Measurements from ENCODE around the gene NR3C2.
A peak's percentile ranks its signal among the peaks of the same experiment; 100 is the strongest.

The NR3C2 gene

DNA sequence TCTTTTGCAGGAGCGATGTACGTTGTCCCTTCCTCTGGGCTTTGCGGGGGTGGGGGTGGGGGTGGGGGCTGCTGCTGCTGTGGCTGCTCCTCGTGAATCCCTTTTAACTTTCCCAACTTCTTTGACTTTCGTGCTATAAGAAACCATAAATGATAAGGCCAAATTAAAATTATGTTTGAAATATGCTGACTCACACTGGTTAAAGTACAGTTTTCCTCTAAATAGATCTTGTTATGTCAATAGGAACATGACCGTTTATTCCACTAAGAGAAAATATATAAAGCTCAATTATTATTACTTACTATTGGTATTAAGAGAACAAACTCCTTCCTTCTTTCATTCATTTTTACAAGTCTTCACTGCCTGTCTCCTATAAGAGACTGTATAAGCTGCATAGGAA, 287.4 kb downstream of the NR3C2 start:
- DNase-seq: no peak

DNA sequence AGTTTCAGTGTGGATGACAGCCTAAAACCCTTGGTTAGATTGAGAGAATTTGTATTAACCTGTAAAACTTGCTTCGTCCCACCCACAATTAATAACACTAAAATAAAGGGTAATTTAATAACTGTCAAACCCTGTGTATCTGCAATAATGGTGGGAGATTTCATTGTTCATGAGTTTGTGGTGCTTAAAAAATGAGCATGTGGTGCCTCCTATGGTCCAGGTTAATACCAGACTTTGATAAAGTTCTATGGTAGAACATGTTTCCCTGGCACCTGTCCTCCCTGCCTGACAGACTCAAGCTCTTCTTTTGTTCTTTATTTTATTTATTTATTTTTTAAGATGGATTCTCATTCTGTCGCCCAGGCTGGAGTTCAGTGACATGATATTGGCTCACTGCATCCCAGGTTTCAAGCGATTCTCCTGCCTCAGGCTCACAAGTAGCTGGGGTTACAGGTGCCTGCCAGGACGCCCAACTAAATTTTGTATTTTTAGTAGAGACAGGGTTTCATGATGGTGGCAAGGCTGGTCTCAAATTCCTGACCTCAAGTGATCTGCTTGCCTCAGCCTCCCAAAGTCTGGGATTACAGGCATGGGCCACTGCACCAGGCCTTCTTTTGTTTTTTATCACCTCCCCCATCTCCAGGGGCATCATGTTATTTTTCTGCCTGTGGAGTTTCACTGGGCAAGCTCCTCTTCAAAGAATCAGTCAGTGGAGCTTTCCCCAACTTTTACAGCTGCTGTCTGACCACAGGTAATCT, 289.2 kb downstream of the NR3C2 start:
- no peak for DNase-seq

DNA sequence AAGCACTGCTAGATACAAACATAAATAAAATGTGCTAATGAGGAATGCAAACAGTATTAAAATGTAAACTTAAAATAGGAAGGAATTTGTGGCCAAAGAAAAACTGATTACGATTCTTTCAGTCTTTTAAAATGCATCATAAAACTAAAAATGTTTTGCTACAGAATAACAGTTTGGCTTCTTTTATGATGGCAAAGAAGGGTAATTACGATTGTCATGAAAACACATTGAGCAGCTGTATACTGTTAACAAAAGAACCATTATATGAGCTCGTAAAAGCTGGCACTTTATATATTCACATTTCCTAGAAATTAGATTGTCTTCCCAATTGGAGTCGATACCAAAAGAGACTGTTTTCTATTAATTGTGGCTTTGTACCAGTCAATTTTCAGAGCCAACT, 290.4 kb downstream of the NR3C2 start:
- no peak for DNase-seq

DNA sequence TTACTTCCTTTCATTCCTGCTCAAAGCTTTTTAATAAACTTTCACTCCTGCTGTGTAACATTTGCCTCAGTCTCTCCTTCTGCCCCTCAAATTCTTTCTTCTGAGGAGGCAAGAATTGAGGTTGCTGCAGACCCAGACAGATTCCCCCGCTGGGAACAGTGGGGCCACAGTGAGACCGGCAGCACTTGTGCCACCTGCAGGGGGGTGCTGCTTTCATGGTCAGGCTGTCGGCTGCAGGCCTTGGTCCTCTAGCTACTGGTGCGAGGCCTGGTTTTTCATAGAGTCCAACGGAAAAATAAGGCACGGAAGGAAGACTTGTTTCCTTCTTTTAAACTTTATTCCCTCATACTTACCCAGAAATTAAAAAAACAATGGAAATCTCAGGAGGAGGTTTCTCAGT, 296.7 kb downstream of the NR3C2 start:
- no peak for DNase-seq

DNA sequence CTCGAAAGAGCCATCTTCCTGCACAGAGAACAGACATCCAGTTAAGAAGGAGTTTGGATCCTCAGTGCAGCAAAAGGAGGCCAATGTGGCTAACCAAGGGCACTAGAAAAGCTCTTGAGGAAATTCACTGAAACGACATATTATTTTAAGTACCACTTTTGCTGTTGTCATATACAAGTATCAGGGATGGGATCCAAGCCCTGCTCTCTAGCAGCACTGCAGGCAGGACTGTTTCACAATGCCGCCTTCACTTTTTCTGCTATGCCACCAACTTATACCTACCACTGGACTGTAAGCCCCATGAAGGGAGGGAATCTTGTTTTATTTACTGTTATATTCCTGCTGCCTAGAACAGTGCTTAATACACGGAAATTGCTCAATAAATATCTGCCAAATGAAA, 299.0 kb downstream of the NR3C2 start:
- no peak for DNase-seq

DNA sequence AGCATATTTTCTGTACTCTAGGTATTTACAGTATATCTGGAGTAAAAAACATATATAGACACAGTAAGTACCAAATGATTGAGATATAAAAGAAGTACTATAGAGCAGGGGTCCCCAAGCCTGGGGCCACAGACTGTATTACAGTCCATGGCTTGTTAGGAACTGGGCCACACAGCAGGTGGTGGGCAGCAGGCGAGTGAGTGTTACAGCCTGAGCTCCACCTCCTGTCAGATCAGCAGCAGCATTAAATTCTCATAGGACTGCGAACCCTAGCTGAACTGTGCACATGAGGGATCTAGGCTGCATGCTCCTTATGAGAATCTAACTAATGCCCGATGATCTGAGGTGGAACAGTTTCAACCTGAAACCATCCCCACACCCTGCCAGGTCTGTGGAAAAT, 300.7 kb downstream of the NR3C2 start:
- no peak for DNase-seq

DNA sequence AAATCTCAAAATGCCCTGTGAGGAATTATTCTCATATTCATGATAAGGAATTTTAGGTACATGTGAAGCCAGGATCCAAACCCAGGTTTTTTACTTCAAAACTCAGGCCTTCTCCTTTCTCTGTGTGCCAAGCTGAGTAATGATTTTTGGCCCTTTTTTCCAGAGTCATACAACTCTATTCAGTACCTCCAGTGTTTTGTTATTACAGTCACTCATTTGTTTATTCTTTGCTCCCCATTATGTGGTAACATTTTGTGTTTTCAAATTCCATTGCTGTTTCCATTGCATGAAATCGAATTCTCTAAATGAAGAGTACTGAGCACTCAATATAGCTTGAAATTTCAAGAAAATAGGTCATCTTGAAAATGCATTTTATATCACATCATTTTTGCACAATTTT, 315.4 kb downstream of the NR3C2 start:
- DNase-seq: no peak

DNA sequence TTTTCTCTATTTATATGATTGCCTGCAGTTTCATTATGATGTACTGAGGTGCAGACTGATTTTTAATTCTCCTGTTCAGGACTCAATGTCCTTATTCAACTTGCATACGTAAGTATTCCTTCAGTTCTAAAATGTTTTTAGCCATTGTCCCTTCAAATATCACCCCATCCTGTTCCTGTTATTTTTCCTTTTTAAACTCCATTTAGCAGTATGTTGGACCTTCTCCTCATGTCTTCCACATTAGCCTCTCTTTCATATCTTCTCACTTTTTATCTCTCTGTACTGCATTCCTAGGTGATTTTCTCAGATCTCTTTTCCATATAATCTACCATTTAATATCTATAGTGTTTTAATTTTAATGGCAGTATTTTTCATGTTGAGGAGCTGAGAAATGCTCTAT, 317.7 kb downstream of the NR3C2 start:
- no peak for DNase-seq

DNA sequence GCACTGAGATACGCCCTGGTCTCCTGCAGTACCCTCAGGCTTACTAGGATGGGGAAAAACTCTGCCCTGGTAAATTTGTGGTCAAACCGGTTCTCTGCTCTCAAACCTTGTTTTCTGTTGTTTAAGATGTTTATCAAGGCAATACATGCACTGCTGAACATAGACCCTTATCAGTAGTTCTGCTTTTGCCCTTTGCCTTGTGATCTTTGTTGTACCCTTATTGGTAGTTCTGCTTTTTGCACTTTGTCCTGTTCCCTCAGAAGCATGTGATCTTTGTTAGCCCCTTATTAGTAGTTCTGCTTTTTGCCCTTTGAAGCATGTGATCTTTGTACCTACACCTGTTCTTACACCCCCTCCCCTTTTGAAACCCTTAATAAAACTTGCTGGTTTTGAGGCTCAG, 319.1 kb downstream of the NR3C2 start:
- peak; percentile 22 for DNase-seq

DNA sequence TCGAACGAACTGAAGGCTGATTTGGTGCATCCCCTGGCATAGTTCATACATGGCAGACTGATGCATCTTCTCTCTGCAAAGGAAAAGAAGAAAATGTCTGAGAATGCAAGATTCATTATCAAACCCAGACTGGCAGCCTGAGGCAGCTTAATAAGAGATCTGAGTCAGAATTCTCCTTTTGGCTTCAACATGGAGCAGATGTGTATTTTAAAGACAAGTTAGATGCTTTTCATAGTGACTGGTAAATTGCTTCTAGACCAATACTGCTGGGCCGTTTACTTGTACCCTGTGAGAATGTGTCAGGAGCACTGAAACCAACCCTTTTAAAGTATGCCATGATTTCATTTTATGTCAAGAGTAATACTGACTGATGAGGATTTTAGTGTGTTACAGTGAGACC, 322.0 kb downstream of the NR3C2 start:
- no peak for DNase-seq

DNA sequence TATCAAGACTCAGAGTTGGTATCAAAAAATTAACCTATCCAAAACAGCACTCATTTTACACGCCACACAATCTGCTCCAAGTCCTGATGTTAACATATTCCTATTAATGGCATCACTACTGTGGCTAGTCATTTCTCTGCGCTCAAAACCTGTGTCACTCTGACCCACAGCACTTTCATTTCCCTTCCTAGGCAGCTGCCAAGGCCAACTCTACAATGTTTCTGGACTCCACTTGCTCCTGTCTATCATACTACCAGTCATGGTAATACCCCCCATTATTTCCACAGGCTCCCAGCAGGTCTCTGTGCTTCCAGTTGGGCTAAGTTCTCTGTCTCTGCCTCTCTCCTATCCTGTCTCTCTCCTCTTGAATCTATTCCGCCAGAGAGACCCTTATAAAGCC, 323.6 kb downstream of the NR3C2 start:
- no peak for DNase-seq

DNA sequence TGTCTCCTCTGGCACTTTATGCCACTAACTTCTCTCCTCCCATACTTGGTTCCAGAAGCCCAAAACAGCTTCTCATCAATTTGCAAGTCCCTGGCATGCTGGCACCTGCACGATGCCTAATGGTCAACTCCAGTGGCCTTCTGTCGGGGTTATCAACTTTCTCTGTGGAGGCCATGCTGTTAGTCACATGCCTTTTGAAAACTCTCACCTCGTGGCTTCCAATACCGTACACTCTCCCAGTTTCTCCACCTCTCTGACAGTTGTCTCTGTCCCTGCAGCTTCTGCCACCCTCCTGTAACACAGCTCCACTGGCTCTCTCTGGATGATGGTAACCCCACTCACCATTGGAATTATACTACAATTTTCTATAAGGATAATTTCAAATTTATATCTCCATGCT, 324.0 kb downstream of the NR3C2 start:
- DNase-seq: no peak

DNA sequence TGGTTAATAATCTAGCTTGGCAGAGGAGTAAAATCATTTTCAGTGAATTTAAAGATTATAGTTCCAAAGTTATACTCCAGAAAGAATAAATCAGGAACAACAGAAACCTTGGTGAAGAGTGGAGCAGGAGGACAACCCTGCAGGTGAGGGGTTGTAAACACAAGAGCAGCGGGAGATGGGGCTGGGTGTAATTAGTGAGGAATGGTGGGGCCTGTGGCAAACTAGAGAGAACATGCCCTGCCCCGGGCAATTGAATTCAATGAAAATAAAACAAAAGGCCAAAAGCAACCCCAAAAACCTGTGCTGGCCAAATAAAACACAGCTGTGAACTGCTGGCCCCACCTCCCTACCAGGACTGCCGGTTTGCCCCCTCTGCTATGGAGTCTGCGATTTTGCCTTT, 325.2 kb downstream of the NR3C2 start:
- DNase-seq: no peak

DNA sequence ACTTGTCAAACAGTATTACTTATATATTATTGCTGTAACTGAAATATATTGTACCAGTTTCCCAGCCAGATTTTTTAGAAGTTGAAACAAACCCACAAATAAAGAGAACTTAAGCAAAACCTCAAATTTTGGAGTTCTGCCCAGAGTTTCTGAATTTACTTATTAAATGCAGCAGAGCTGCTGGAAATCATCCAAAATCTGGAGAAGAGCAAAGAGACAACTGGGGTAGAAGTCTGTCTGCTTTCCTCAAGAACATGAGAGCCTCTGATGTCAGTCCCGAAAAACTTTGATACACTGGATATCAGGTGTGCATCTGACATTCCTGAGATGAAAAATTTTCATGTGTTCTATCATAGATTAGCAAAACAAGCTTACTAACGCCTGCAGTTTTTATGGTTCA, 325.9 kb downstream of the NR3C2 start:
- no peak for DNase-seq

DNA sequence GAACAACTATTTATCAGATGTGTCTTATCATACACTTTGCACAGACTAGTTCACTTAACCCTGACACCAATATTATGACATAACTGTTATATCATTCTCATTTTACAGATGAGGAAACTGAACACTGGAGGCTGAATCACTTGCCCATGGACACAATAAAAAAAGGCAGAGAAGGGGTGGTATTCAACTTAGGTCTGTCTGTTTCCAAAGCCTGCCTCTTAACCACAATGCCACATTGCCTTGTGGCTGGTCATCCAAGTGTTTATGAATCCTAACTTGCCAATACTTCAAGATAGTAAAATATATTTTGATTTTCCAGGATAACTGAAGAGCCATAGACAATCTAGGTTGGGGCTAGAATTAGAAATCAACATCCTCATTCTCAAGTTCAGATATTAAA, 327.8 kb downstream of the NR3C2 start:
- DNase-seq: no peak

DNA sequence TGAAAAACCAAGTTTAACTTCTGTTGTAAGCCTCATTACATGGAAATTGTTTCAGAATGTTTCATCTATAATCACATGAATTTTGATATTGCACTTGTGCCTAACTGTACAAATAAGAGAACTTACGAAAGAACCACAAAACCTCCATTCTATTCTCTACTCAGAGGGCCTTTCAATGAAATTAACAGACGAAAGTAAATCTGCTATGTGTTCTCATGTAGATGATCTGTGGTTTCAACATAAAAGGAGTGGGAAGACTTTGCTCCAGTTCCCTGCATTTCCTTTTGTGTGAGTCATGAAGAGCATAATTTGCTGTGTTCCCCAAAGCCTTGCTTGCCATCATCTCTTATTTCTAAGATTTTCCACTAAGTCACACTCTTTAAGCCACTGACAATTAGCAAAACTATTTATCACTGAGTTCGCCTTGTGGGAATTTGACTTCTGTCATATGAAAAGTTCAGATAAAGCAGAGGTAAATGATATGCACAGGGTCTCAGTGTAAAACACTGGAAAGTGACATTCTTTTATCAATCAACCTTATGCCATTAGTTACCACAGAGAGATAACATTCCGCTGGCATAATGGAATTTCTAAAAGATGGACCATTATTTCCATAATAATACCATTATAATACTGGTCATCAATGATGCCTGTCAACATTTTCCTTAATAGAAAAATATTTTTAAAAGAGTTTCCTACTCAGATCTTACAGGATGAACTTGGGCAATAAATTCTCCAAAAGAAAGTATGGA, 329.8 kb downstream of the NR3C2 start:
- DNase-seq: no peak

DNA sequence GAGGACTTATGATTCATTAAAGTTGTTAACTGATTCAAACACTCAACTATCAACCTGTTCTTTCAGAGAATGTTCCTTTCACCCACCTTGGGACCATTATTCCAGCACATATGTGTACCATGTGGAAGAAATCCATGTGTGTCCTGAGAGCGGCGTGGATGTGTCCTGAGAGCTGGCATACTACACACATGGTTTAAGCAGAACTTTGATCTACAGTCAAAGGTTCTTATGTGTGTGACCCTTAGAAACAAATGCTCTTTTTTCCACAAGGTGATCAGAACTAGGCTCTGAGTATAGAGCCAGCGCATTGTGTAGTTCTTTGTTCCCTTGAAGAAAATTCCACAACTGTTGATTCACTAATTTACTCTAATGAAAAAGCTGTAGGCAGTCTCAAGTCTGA, 332.0 kb downstream of the NR3C2 start:
- no peak for DNase-seq

DNA sequence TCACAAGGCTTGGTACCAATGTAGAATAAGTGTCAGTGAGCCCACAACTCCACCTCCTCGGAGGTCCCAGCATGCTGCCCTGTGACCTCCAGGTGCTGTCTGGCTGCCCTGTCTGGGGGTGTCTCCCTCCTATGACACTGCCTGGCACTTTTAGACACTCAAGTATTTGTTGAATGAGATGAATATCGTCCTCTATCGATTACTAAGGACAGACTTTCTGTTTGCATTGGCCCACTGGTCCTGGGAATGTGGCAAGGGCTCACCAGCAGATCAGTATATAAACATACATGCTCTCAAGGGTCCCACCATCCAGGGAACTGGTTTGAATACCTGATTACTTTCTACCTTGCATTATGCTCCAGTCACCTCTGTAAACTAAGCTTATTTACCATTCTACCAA, 333.0 kb downstream of the NR3C2 start:
- no peak for DNase-seq

DNA sequence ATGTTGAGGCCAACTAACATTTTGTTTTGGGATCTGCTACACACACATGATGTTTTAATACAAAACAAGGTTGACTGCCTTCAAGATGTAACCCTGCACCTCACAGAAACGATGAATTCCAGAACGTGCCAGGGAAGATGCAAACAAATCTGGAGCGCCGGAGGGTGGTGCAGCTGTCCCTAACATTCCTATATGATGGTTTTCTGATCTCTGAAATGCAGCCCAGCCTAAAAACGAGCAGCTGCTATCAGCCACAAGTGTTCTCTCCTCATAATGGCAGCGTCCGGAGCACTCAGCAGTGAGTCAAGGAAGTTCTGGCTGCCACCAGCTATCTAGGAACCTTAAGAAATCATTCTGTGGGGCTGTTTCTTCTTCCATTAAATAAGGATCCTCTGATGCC, 333.4 kb downstream of the NR3C2 start:
- no peak for DNase-seq

DNA sequence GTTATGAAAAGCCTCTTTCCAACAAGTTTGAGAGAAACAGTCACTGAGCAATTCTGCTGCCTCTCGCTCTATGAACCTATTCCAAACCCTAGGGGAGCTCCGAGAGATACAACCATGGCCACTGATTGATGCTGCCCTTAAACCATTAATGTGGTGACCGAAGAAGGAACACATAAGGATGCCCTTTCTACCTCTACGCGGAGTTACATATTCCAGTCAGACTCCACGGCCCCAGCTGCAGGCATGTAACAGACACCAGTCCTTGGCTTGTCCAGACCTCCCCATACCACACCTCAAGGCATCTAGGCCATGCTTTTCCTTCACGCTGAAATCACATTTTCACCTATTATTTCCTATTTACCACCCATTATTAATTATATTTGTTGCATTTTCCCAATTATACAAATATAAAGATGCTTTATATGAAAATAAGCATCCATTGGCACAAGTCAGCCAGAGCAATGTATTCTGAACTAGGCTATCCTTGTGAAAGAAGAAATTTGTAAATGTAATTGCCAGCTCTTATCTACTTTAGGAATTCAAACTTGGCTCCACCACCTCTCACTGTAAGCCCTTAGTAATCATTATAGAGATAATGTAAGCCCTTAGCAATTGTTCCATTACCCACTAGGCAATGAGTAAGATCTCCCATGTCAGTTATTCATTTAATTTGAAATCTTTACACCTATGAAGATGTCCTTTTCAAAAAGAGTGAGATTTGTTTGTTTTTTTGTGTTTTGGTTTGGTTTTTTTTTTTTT, 338.4 kb downstream of the NR3C2 start:
- no peak for DNase-seq

DNA sequence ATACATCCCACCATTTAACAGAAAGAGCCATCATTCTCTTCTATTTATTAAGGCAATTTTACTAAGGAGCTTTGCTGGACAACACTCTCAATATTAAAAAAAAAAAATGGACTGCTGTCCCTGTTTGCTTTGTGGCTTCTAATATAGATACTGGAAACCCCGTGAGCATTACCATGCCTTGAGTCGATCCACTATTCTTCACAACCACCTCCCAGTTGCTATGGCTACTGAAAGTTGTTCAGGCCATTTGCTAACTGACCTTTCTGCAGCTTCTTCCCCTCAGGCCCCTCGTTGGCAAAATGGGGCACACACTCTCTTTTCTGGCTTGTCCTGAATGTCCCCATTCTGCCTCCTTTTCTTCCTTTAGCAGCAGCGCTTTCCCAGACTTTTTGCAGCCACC, 340.4 kb downstream of the NR3C2 start:
- DNase-seq: no peak

DNA sequence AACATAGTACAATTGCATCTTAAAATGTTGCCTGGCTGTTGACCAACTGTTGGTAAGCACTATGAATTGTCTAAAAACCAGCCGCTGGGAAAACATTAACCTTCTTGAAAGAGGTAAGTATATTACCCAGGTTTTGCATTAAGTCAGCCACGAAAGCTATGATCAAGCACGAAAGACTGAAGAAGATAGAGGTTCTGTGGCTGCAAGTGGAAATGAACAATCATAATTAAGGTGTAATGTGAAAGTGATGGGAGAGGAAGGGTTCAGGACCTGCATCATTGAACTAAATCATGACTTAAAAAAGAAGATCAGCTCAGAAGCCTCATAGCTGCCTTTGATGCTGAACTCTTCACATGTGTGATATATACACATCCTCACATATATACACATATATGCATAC, 341.0 kb downstream of the NR3C2 start:
- no peak for DNase-seq

DNA sequence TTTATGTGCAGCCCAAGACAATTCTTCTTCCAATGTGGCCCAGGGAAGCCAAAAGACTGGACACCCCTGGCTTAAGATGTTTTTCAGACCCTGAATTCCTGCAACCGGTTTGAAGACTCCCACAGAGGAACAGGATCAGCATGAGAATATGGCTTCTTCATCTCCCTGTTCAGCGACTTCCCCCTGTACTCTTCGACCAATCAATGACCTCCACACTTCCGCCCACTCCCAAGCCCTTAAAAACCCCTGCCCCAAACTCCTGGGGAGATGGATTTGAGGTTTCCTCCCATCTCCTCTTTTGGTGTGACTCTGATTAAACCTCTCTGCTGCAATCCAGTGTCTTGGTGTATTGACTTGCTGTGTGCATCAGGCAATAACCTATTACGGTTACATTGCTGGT, 344.4 kb downstream of the NR3C2 start:
- DNase-seq: no peak

DNA sequence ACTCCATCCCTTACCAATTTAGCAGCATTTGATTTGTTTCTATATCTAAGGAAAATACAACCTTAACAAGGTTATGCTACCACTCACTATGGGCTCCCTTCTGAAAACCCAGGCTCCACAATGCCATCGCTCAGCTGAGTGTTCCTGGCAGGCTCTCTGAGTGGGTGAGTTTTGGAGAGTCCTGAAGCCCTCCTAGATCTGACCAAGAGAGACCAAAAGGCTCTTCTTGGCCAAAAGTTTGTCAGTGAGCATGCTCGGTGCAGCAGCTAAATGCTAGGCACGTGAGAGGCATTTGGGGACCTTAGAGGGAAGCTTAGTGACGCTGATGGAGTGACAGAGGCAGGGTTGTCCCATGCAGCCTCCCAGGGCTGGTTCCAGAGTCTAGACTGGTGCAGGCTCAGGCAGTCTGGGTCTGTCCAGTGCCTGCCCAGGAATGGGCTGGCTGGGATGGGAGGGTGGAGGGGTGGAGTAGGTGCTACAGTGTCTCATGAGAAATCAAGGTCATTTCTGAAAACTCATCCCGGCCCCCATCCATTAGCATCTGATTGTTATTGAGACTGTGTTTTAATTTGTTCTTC, 346.8 kb downstream of the NR3C2 start:
- no peak for DNase-seq
